Large intestine (tissue), 12 donors: ENCODE data around the gene APOL2. TPM values are rescaled to one million over a fixed set of nuclear protein-coding genes. Genes with fewer than 3 reads are reported as not detected.
A peak's percentile ranks its signal among the peaks of the same experiment; 100 is the strongest.

ENCODE experiments used
- DNase-seq, 2 donors: peaks; one replicate each; pipeline versions ENCODE4 v3.0.0 to v3.0.0-alpha.2; 2013
- H3K27ac ChIP-seq: one replicate; pipeline ENCODE4 v1.5.1; 2013; ENCODE audit warnings: low read length
- H3K27me3 ChIP-seq: 2 replicates; pipeline ENCODE4 v1.6.1; 2013; ENCODE audit warnings: low read length; ENCODE audit not compliant: control insufficient read depth, insufficient read depth
- H3K36me3 ChIP-seq: 2 replicates; pipeline ENCODE4 v1.6.1; 2013; ENCODE audit warnings: low read length; ENCODE audit not compliant: control insufficient read depth, insufficient read depth
- H3K4me1 ChIP-seq: one replicate; pipeline ENCODE4 v1.6.1; 2013; ENCODE audit warnings: low read length; ENCODE audit not compliant: control insufficient read depth, insufficient read depth
- H3K4me3 ChIP-seq: one replicate; pipeline ENCODE4 v1.5.1; 2013; ENCODE audit warnings: low read length
- H3K9me3 ChIP-seq: one replicate; pipeline ENCODE4 v1.6.1; 2013; ENCODE audit warnings: mild to moderate bottlenecking, low read depth, low read length, moderate library complexity; ENCODE audit not compliant: control insufficient read depth
- WGBS: methylation state at CpG from one replicate; pipeline ENCODE4 v1.1.5; 2013; ENCODE audit warnings: low lambda C conversion rate; ENCODE audit not compliant: insufficient coverage; 5-methylcytosine and 5-hydroxymethylcytosine counted together
- long read RNA-seq, 11 donors: transcript quantifications; one replicate each; lab custom pipeline, GENCODE V29; 2026
- polyA plus RNA-seq: library from polyadenylated mRNA; unstranded; fragments of 120-200 nt; gene quantifications from one replicate; pipeline ENCODE4 v1.2.1, GENCODE V29; 2013

Gene APOL2, protein sequence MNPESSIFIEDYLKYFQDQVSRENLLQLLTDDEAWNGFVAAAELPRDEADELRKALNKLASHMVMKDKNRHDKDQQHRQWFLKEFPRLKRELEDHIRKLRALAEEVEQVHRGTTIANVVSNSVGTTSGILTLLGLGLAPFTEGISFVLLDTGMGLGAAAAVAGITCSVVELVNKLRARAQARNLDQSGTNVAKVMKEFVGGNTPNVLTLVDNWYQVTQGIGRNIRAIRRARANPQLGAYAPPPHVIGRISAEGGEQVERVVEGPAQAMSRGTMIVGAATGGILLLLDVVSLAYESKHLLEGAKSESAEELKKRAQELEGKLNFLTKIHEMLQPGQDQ
- polyA plus RNA-seq, result 42.5 TPM
- long read RNA-seq, donor 1, partial matches to known transcripts, result 0 of 1 reads
- long read RNA-seq, donor 1, other reads (novel, unspliced or antisense), result 0 of 1 reads
- long read RNA-seq, donor 2, transcript APOL2-202 (5 exons, 2,551 nt), result major isoform, 5 of 6 reads
- long read RNA-seq, donor 2, partial matches to known transcripts, result 0 of 6 reads
- long read RNA-seq, donor 2, other reads (novel, unspliced or antisense), result 0 of 6 reads
- long read RNA-seq, donor 3, transcript APOL2-202 (5 exons, 2,551 nt), result major isoform, 8 of 8 reads
- long read RNA-seq, donor 3, partial matches to known transcripts, result 0 of 8 reads
- long read RNA-seq, donor 3, other reads (novel, unspliced or antisense), result 0 of 8 reads
- long read RNA-seq, donor 4, result 0 reads
- long read RNA-seq, donor 5, partial matches to known transcripts, result 0 of 1 reads
- long read RNA-seq, donor 5, other reads (novel, unspliced or antisense), result 0 of 1 reads
- long read RNA-seq, donor 6, transcript APOL2-202 (5 exons, 2,551 nt), result major isoform, 5 of 5 reads
- long read RNA-seq, donor 6, partial matches to known transcripts, result 0 of 5 reads
- long read RNA-seq, donor 6, other reads (novel, unspliced or antisense), result 0 of 5 reads
- long read RNA-seq, donor 7, partial matches to known transcripts, result 0 of 2 reads
- long read RNA-seq, donor 7, other reads (novel, unspliced or antisense), result 0 of 2 reads
- long read RNA-seq, donor 8, transcript APOL2-202 (5 exons, 2,551 nt), result major isoform, 8 of 9 reads
- long read RNA-seq, donor 8, partial matches to known transcripts, result 0 of 9 reads
- long read RNA-seq, donor 8, other reads (novel, unspliced or antisense), result 0 of 9 reads
- long read RNA-seq, donor 9, partial matches to known transcripts, result 0 of 3 reads
- long read RNA-seq, donor 9, other reads (novel, unspliced or antisense), result 0 of 3 reads
- long read RNA-seq, donor 10, partial matches to known transcripts, result 0 of 2 reads
- long read RNA-seq, donor 10, other reads (novel, unspliced or antisense), result 0 of 2 reads
- long read RNA-seq, donor 11, result 0 reads

DNA sequence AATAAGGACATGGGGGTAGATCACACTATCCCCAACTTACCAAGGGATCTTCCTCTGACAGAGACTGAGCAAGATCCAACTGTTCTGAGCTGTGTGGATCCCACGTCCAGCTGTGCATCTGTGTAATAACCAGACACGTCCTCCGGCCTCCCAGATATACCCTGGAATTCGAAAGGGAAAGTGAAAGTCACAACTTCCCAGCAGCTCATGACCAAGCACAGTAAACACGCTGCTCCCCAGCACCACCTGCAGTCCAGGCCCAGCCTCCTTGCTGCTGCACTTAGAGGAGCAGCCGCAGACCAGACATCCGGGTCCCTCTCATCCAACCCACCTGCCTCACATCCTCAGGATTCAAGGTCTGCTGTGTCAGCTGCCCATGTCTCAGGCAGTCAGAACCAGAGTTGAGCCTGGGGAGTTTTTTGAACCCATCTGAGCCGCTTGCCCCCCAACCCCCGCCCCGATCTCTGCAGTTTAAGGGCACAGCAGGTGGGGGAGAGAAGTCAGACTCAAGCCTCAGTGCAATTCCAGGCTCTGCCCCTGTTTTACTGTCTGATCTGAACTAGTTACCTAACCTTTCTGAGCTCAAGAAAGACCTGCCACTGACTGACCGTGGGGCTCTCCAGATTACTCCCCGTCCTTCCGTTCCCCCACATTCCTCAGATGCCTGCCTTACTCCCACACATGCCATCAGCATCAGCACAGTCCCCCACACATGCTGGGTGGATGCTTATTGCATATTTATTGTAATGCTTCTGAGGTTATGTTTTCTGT is at the start of gene APOL2:
Gene APOL2 (minus strand): TSS at position 127 of the 771 bp plus-strand sequence. CDS start 6,365 bp downstream, outside the sequence.
- Histone ChIP-seq H3K4me1 (peaks cover 15% of the 10 kb centered on the region), H3K4me3 (peak within 1 kb of the TSS; percentile 55), H3K36me3 (peaks cover 9% of the 10 kb centered on the region), H3K27ac (peak within 1 kb of the TSS; percentile 90), H3K27me3 (no peaks in the 10 kb centered on the region), H3K9me3 (no peaks in the 10 kb centered on the region)
- DNase-seq, result peak; percentile 94 to 97
- no CpG with 5 or more reads among the region's 13 CpGs for WGBS

DNA sequence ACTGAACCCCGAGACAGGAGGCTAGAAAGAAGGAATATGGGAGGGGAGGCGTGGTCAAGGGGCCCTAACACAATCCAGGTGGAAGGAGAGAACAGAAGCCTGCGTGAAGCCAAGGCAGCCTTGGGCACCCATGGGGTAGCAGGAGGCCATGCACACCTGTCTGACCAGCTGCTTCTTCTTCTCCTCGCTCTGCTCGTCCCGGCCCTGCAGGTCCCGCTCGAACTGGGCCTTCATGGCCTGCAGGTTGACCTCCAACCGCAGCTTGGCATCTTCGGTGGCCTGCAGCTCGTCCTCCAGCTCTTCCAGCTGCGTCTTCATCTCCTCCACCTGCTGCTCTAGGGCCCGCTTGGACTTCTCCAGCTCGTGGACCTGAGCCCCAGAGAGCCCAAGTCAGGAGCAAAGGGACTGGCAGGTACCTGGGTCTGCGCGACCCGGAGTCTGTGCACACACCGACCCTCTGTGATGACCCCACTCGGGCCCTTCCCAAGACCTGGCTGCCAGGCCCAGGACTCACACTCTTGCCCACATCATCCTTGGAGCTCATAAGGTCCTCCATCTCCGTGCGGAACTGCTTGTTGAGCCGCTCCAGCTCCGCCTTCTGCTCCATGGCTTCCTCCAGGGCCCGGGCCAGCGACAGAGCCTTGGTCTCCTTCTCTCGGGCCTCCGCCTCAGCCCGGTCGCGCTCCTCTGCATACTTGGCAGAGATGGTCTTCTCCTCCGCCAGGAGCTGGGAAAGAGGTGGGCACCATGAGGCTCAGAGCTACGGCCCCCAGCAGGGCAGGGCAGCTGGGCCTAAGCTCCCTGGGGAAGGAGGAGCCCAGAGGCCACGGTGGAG is 49.5 kb upstream of the APOL2 start:
- DNase-seq, result no peak
- Histone ChIP-seq H3K9me3 (peaks cover 23% of the 10 kb centered on the region), H3K4me1 (no peaks in the 10 kb centered on the region), H3K4me3 (no peak overlapping the region), H3K36me3 (peaks cover 83% of the 10 kb centered on the region), H3K27me3 (no peaks in the 10 kb centered on the region), H3K27ac (no peak overlapping the region)
- no CpG with 5 or more reads among the region's 33 CpGs for WGBS

DNA sequence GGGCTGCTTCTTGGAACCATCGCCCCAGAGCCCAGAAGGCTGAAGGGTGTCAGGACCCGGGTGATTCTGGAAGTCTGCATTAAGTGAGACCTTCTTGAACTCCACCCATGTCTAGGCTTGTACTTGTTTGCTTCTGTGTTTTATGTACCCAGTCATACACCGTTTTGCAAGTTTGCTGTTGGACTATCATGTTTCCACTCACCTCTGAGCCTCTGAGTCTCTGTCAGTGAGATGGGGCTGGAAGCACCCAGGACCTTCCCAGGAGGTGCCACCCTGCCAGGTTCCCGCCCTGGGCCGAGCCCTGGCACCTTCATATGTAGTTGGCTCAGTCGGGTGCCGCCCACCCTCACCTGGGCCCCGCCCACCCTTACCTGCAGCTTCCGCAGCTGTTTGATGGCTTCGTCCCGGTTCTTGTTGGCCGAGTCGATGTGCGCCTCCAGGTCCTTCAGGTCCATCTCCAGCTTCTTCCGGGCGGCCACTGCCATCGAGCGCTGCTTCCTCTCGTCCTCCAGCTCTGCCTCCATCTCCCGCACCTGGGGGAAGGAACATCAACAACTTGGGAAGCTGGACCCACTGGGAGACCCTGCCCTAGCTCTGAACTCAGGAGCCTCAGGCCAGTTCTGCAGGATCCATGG is 48.7 kb upstream of the APOL2 start:
- H3K27me3 ChIP-seq, result no peaks in the 10 kb centered on the region
- no peaks in the 10 kb centered on the region for H3K4me1 ChIP-seq
- no peak for DNase-seq
- H3K36me3 ChIP-seq, result peaks cover 79% of the 10 kb centered on the region
- WGBS, result 100% methylated on average over 1 of the region's 20 CpGs
- peaks cover 21% of the 10 kb centered on the region for H3K9me3 ChIP-seq
- no peak overlapping the region for H3K27ac ChIP-seq
- no peak overlapping the region for H3K4me3 ChIP-seq

DNA sequence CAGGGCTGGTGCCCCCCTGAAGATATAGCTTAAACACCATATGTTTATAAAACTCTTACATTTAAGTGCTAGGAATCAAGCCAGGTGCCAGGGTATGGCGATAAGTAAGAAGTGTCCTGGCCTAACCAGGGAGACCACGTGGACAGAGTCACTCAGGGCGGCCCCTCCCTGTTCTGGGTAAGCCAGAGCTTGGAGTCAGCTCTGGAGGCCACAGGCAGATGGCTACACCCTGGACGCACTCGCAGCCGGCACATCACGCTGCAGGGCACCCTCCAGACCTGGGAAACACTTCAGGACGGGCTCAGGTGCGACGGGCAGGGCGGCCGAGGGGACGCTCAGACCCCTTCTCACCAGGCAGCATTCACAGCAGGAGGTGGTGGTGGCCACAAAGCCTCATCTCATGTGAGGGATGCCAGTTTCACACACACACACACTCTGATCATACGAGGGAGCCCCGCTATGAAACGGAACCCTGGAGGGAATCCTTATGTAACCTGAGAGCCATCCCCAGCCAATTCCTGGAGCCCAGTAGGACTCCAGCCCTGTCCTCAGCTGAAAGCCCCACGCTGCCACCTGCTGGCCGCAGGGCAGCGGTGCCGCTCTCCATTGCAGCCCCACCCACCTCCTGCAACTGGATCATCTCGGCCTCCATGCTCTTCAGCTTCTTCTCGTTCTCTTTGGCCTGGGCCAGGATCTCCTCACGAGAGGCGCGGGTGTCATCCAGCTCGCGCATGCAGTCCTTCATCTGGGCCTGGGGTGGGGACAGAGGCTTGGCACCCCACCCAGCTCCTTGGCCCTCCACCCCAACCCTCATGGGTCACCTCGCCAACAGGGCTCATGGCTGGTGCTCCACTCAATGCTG is 47.0 kb upstream of the APOL2 start:
- Histone ChIP-seq H3K36me3 (peaks cover 81% of the 10 kb centered on the region), H3K4me3 (no peak overlapping the region), H3K4me1 (no peaks in the 10 kb centered on the region), H3K27ac (no peak overlapping the region), H3K9me3 (peaks cover 9% of the 10 kb centered on the region), H3K27me3 (no peaks in the 10 kb centered on the region)
- peak; percentile 57 to 60 for DNase-seq
- no CpG with 5 or more reads among the region's 28 CpGs for WGBS

DNA sequence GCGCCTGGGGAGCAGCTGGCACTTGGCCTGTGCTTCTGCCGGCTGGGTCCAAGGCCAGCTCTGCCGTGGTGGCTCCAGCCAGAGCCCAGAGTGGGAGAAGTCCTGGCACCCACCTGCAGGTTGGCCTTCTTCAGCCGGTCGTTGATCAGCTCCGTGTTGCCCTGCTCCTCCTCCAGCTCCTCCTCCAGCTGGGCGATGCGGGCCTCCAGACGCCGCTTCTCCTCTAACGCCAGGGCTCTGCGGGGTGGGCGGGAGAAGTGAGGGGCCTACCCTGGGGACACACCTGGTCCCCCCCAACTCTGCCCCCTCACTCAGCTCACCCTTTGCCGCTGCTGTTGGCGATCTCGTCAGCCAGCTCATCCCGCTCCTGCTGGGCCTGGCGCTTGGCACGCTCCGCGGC is 46.2 kb upstream of the APOL2 start:
- no peaks in the 10 kb centered on the region for H3K4me1 ChIP-seq
- peaks cover 87% of the 10 kb centered on the region for H3K36me3 ChIP-seq
- DNase-seq, result no peak
- no peak overlapping the region for H3K4me3 ChIP-seq
- H3K27ac ChIP-seq, result no peak overlapping the region
- H3K27me3 ChIP-seq, result no peaks in the 10 kb centered on the region
- 100% methylated on average over 1 of the region's 21 CpGs for WGBS
- H3K9me3 ChIP-seq, result peaks cover 8% of the 10 kb centered on the region

DNA sequence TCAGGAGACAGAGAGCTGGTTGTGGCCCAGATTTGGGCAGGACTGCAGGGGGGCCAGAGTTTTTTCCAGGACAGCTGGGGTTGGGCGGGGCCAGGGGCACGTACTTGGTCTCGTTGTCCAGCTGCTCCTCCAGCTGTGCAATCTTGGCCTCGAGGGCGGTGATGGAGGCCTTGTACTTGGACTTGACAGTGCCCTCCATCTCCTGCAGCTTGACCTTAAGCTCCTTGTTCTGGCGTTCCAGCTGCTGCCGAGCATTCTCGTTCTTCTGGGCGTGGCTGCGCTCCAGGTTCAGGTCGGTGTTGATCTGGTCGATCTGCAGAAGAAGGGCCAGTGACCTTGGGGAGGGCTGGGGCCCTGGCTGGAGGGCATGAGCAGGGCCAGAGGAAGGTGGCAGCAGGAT is 45.7 kb upstream of the APOL2 start:
- DNase-seq, result no peak
- no CpG with 5 or more reads among the region's 12 CpGs for WGBS
- Histone ChIP-seq H3K36me3 (peaks cover 88% of the 10 kb centered on the region), H3K9me3 (peaks cover 6% of the 10 kb centered on the region), H3K4me1 (no peaks in the 10 kb centered on the region), H3K4me3 (no peak overlapping the region), H3K27me3 (no peaks in the 10 kb centered on the region), H3K27ac (no peak overlapping the region)

DNA sequence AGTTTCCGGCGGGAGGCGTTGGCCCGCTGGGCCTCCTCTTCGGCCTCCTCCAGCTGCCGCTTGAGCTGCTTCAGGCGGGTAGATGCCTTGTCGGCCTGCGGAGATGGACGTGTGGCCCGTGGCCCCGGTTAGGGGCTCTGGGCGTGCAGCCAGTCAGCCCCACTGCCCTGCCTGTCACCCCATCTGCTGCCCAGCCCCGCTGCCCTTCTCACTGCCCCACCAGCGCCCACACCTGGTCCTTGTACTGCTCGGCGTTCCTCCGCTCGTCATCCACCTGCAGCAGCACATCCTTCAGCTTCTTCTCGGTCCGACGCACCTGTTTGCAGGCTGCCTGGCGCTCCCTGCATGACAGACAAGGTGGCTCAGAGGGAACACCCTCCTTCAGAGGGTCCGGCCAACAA is 44.8 kb upstream of the APOL2 start:
- WGBS, result no CpG with 5 or more reads among the region's 24 CpGs
- Histone ChIP-seq H3K27ac (no peak overlapping the region), H3K9me3 (peaks cover 5% of the 10 kb centered on the region), H3K4me1 (peaks cover under 1% of the 10 kb centered on the region), H3K36me3 (peaks cover 80% of the 10 kb centered on the region), H3K4me3 (no peak overlapping the region), H3K27me3 (no peaks in the 10 kb centered on the region)
- no peak for DNase-seq

DNA sequence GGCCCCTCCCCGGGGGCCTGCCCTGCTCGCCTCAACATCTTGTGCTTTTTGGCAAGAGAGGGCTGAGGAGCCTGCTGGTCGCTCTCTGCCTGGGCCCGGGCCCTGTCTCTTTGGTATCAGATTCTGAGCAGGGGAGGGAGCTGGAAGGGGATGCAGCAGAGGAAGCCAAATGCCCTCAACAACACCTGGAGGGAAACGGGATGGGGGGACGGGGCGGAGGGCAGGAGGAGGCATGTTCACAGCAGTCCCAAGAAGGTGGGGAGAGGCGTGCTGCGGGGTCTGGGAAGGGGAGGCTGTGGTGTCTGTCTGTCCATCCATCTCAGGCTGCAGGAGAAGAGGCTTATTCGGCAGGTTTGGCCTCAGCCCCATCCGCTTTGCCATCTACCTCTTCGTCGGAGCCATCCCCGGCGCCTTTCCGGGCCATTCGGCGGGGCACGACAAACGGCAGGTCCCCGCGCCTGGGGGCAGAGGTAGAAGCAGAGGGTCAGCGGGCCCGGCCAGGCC is 43.1 kb upstream of the APOL2 start:
- Histone ChIP-seq H3K9me3 (no peaks in the 10 kb centered on the region), H3K27me3 (no peaks in the 10 kb centered on the region), H3K36me3 (peaks cover 63% of the 10 kb centered on the region), H3K4me1 (peaks cover 8% of the 10 kb centered on the region), H3K4me3 (no peak overlapping the region), H3K27ac (no peak overlapping the region)
- no peak for DNase-seq
- no CpG with 5 or more reads among the region's 24 CpGs for WGBS
